IMR-90 (cell line): ENCODE measurements around the gene FADS6. TPM values are rescaled to one million over a fixed set of nuclear protein-coding genes. Genes with fewer than 3 reads are reported as not detected.

Source experiments
- ATAC-seq: fragments of 200-7000 bp; cut with Tn5 transposase; 2 replicates; pipeline ENCODE4 v1.9.1; 2020; ENCODE audit warnings: low read depth, mild to moderate bottlenecking, moderate library complexity
- BruUV-seq: library from RNA; stranded (reverse); fragments of 400-500 nt; replicated peaks from 2 replicates; lab custom pipeline; 2021; lab: Mats Ljungman, UMichigan
- CTCF ChIA-PET: fragments of 300-600 bp; formaldehyde crosslinking; extraction: SDS; loops from one replicate; lab custom pipeline; 2021; ENCODE audit warnings: antibody characterized with exemption; lab: Yijun Ruan, JAX
- POLR2A ChIA-PET: fragments of 300-600 bp; sonication (Branson Sonifier 250); formaldehyde crosslinking; loops from one replicate; lab custom pipeline; 2022; ENCODE audit warnings: antibody characterized with exemption; ENCODE audit not compliant: unreplicated experiment; lab: Charles Lee
- DNase-seq: peaks from one replicate; pipeline ENCODE4 v3.0.0; 2013
- H2AFZ ChIP-seq: replicated peaks from 2 replicates; pipeline ENCODE3; 2013; ENCODE audit warnings: low read length, mild to moderate bottlenecking; ENCODE audit not compliant: poor library complexity
- H2AK5ac ChIP-seq: 2 replicates; pipeline ENCODE4 v1.6.1; 2013; ENCODE audit warnings: low read depth, low read length, inconsistent platforms
- H2AK9ac ChIP-seq: replicated peaks from 2 replicates; pipeline ENCODE3; 2013; ENCODE audit warnings: mild to moderate bottlenecking, low read depth, low read length, moderate library complexity; ENCODE audit not compliant: poor library complexity
- H2BK120ac ChIP-seq: 2 replicates; pipeline ENCODE4 v1.6.1; 2013; ENCODE audit warnings: low read depth, low read length, inconsistent platforms
- H2BK15ac ChIP-seq: 3 replicates; pipeline ENCODE4 v1.6.1; 2013; ENCODE audit warnings: low read depth, low read length, inconsistent platforms
- H2BK20ac ChIP-seq: 2 replicates; pipeline ENCODE4 v1.6.1; 2013; ENCODE audit warnings: low read depth, mild to moderate bottlenecking, inconsistent platforms, low read length, moderate library complexity
- H2BK5ac ChIP-seq: 2 replicates; pipeline ENCODE4 v1.6.1; 2013; ENCODE audit warnings: mild to moderate bottlenecking, low read depth, low read length, inconsistent platforms; ENCODE audit not compliant: poor library complexity, severe bottlenecking
- H3K14ac ChIP-seq: replicated peaks from 2 replicates; pipeline ENCODE4 v1.6.1; 2013; ENCODE audit warnings: low read depth, low read length, inconsistent platforms
- H3K18ac ChIP-seq: 2 replicates; pipeline ENCODE4 v1.6.1; 2013; ENCODE audit warnings: low read depth, low read length, control low read depth
- H3K23ac ChIP-seq: 2 replicates; pipeline ENCODE4 v1.6.1; 2013; ENCODE audit warnings: low read depth, low read length, inconsistent platforms
- H3K27ac ChIP-seq: 2 replicates; pipeline ENCODE4 v1.5.1; 2013; ENCODE audit warnings: mild to moderate bottlenecking, control low read depth, low read length; ENCODE audit not compliant: insufficient read depth
- H3K27me3 ChIP-seq: 2 replicates; pipeline ENCODE4 v1.6.1; 2013; ENCODE audit warnings: low read length; ENCODE audit not compliant: control insufficient read depth, insufficient read depth
- H3K36me3 ChIP-seq: 2 replicates; pipeline ENCODE4 v1.6.1; 2013; ENCODE audit warnings: low read length, mixed read lengths; ENCODE audit not compliant: control insufficient read depth, insufficient read depth
- H3K4ac ChIP-seq: 2 replicates; pipeline ENCODE4 v1.6.1; 2013; ENCODE audit warnings: low read depth, low read length, inconsistent platforms
- H3K4me1 ChIP-seq: 2 replicates; pipeline ENCODE4 v1.6.1; 2013; ENCODE audit warnings: low read length, mixed read lengths; ENCODE audit not compliant: control insufficient read depth, insufficient read depth
- H3K4me2 ChIP-seq: 2 replicates; pipeline ENCODE4 v1.6.1; 2013; ENCODE audit warnings: low read depth, mild to moderate bottlenecking, control low read depth, low read length, moderate library complexity
- H3K4me3 ChIP-seq: 2 replicates; pipeline ENCODE4 v1.5.1; 2013; ENCODE audit warnings: low read depth, mild to moderate bottlenecking, control low read depth, low read length, moderate library complexity; ENCODE audit not compliant: insufficient read depth
- H3K56ac ChIP-seq: 2 replicates; pipeline ENCODE4 v1.6.1; 2013; ENCODE audit warnings: low read length, inconsistent platforms; ENCODE audit not compliant: insufficient read depth; ENCODE audit errors: extremely low read depth
- H3K79me1 ChIP-seq, 2 experiments: 2 replicates each; pipeline ENCODE4 v1.6.1; 2013; ENCODE audit warnings: low read length in 2 of 2, inconsistent platforms in 1 of 2, low read depth in 1 of 2
- H3K9ac ChIP-seq: 2 replicates; pipeline ENCODE4 v1.6.1; 2013; ENCODE audit warnings: low read depth, low read length, control low read depth
- H3K9me1 ChIP-seq: 2 replicates; pipeline ENCODE4 v1.6.1; 2013; ENCODE audit warnings: low read length, inconsistent platforms; ENCODE audit not compliant: insufficient read depth
- H3K9me3 ChIP-seq: 2 replicates; pipeline ENCODE4 v1.6.1; 2013; ENCODE audit warnings: low read length; ENCODE audit not compliant: control insufficient read depth, insufficient read depth
- H4K20me1 ChIP-seq: 2 replicates; pipeline ENCODE4 v1.6.1; 2013; ENCODE audit warnings: low read length, inconsistent platforms; ENCODE audit not compliant: insufficient read depth
- H4K5ac ChIP-seq: 2 replicates; pipeline ENCODE4 v1.6.1; 2013; ENCODE audit warnings: mild to moderate bottlenecking, low read depth, low read length, control low read depth
- H4K8ac ChIP-seq, 2 experiments: 2 replicates each; pipeline ENCODE4 v1.6.1; 2013; ENCODE audit warnings: low read depth in 2 of 2, low read length in 2 of 2, control low read depth in 1 of 2, inconsistent platforms in 1 of 2
- H4K91ac ChIP-seq: 2 replicates; pipeline ENCODE4 v1.6.1; 2013; ENCODE audit warnings: low read depth, low read length, inconsistent platforms; ENCODE audit not compliant: insufficient read depth
- CEBPB ChIP-seq: IDR thresholded peaks from 2 replicates; pipeline ENCODE4 v1.6.1; 2012; ENCODE audit warnings: low read depth, low read length, improper control_type of control experiment
- MXI1 ChIP-seq: IDR thresholded peaks from 2 replicates; pipeline ENCODE4 v1.6.1; 2012; ENCODE audit warnings: low read depth, mild to moderate bottlenecking, low read length, moderate library complexity, borderline replicate concordance
- NFE2L2 ChIP-seq: fragments of 150-350 bp; IDR thresholded peaks from 2 replicates; pipeline ENCODE4 v1.6.1; 2016; ENCODE audit warnings: low read depth, mild to moderate bottlenecking, low read length
- RCOR1 ChIP-seq: IDR thresholded peaks from 2 replicates; pipeline ENCODE4 v1.6.1; 2012; ENCODE audit warnings: mild to moderate bottlenecking, low read length, improper control_type of control experiment; ENCODE audit not compliant: insufficient replicate concordance
- WGBS, 2 experiments: methylation state at CpG; one replicate each; pipeline versions ENCODE4 v1.1.5 to v1.1.7; 2013; ENCODE audit warnings: missing lambda C conversion rate in 2 of 2; ENCODE audit not compliant: insufficient read length in 1 of 2; ENCODE audit errors: extremely low coverage in 2 of 2; 5-methylcytosine and 5-hydroxymethylcytosine counted together
- dilution Hi-C: fragments of 300-500 bp; cut with HindIII; formaldehyde crosslinking; loops from one replicate; pipeline ENCODE4 v1.14.3; 2018; ENCODE audit warnings: low sequenced_read_pairs; ENCODE audit not compliant: unreplicated experiment
- in situ Hi-C: fragments of 300-500 bp; cut with MboI; formaldehyde crosslinking; loops from 3 replicates; pipeline ENCODE4 v1.14.3; 2019; ENCODE audit warnings: low sequenced_read_pairs, inconsistent platforms, mixed read lengths
- intact Hi-C: fragments of 100-400 bp; cut with micrococcal nuclease; formaldehyde crosslinking; loops from 2 replicates; pipeline ENCODE4 v1.10.0; 2022
- polyA plus RNA-seq, 3 experiments: library from polyadenylated mRNA; depleted of rRNA; stranded (reverse); fragments of >200 nt; gene quantifications; 2 replicates each; pipeline ENCODE4 v1.2.3, GENCODE V29; 2012; ENCODE audit warnings: low replicate concordance in 1 of 3
- total RNA-seq: library from RNA; depleted of rRNA; stranded (reverse); fragments of >200 nt; gene quantifications from 2 replicates; pipeline ENCODE4 v1.2.3, GENCODE V29; 2012
- TF ChIP-seq, protein P1 (sequence below): fragments of 150-350 bp; IDR thresholded peaks from 2 replicates; pipeline ENCODE4 v1.6.1; 2016; ENCODE audit warnings: low read depth, mild to moderate bottlenecking, low read length, moderate library complexity, borderline replicate concordance
- TF ChIP-seq, protein P2 (sequence below): conservative IDR thresholded peaks from 2 replicates; pipeline ENCODE4 v1.5.1; 2012; ENCODE audit warnings: mild to moderate bottlenecking, low read depth, low read length, improper control_type of control experiment

The FADS6 gene
- total and polyA plus RNA-seq, 2 of the 4 experiments (the other 2 are of a cell fraction) = not detected

DNA sequence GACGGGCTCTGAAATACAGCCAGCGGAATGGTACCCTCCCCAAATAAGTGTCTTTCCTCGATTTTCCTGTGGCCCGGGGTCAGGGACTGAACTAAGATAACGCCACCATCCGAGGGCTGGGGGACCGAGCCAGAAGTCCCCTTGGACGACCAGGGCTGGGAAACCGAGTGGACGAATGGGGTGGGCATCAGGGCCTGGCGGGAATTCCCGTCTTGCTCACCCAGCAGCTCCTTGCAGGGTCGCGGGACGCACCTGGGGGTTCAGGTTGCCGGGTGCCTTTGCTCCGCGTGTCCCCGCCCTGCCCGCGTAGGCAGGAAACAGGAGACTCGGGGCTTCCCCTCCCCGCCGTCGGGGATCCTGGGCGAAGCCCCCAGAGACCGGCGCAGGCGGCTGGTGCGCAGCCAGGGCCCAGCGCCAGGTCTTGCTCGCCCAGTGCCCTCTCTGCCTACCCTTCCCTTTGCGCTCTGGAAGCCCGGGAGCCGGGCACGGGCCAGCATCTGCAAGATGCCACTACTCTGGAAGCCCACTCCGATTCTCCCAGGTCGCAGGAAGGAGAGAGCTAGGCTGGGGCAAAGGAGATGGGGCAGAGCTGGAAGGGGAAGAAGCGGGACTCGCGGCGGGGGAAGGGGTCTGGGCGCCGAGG is 33.1 kb downstream of the FADS6 start:
- Histone ChIP-seq H4K91ac (no peak overlapping the region), H2BK5ac (no peak overlapping the region), H3K56ac (no peak overlapping the region), H3K23ac (no peak overlapping the region), H3K4me2 (no peak overlapping the region), H2BK120ac (no peak overlapping the region), H3K4me3 (no peak overlapping the region), H3K14ac (no peak overlapping the region), H2BK20ac (no peak overlapping the region), H2AK5ac (no peak overlapping the region), H3K4me1 (no peaks in the 10 kb centered on the region; the same call in 1 of the 2 replicates), H3K36me3 (peaks cover 8% of the 10 kb centered on the region; the same call in 1 of the 2 replicates), H3K9ac (no peak overlapping the region), H3K27ac (no peak overlapping the region), H2BK15ac (no peak overlapping the region), H3K27me3 (peaks cover 59% of the 10 kb centered on the region), H3K4ac (no peak overlapping the region), H3K18ac (no peak overlapping the region), H3K9me1 (no peaks in the 10 kb centered on the region), H4K5ac (no peak overlapping the region), H2AFZ (no peak overlapping the region), H3K9me3 (no peaks in the 10 kb centered on the region; the same call in 1 of the 2 replicates), H4K8ac (no peak overlapping the region), H2AK9ac (no peak overlapping the region), H4K20me1 (peaks cover 4% of the 10 kb centered on the region; the same call in 1 of the 2 replicates), H3K79me1 (no peaks in the 10 kb centered on the region)
- intact Hi-C loops (loop anchor here (10.0 kb wide), 1 partner anchor 486 kb away; no protein-coding TSS in a partner anchor), in situ Hi-C loops (loop anchor here (25.0 kb wide), 1 partner anchor 648 kb away; the partner anchor contains the start of genes RPL38 and TTYH2), dilution Hi-C loops (no loop called here)
- DNase-seq (no peak), ATAC-seq (no peak)
- POLR2A ChIA-PET = interaction anchor here (1.4 kb wide), 1 partner anchor 13 kb away, joined by 5 read pairs; the partner anchor contains the start of gene FDXR
- TF ChIP-seq, protein P1, sequence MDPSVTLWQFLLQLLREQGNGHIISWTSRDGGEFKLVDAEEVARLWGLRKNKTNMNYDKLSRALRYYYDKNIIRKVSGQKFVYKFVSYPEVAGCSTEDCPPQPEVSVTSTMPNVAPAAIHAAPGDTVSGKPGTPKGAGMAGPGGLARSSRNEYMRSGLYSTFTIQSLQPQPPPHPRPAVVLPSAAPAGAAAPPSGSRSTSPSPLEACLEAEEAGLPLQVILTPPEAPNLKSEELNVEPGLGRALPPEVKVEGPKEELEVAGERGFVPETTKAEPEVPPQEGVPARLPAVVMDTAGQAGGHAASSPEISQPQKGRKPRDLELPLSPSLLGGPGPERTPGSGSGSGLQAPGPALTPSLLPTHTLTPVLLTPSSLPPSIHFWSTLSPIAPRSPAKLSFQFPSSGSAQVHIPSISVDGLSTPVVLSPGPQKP = no peak
- TF ChIP-seq, protein P2, sequence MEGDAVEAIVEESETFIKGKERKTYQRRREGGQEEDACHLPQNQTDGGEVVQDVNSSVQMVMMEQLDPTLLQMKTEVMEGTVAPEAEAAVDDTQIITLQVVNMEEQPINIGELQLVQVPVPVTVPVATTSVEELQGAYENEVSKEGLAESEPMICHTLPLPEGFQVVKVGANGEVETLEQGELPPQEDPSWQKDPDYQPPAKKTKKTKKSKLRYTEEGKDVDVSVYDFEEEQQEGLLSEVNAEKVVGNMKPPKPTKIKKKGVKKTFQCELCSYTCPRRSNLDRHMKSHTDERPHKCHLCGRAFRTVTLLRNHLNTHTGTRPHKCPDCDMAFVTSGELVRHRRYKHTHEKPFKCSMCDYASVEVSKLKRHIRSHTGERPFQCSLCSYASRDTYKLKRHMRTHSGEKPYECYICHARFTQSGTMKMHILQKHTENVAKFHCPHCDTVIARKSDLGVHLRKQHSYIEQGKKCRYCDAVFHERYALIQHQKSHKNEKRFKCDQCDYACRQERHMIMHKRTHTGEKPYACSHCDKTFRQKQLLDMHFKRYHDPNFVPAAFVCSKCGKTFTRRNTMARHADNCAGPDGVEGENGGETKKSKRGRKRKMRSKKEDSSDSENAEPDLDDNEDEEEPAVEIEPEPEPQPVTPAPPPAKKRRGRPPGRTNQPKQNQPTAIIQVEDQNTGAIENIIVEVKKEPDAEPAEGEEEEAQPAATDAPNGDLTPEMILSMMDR = no peak
- no peak for TF ChIP-seq NFE2L2
- no peak for TF ChIP-seq CEBPB
- TF ChIP-seq MXI1 = no peak
- no peak for TF ChIP-seq RCOR1
- CTCF ChIA-PET = interaction anchor here (0.6 to 1.2 kb wide), 3 partner anchors 59 to 84 kb away, joined by 3 read pairs; partner anchors contain the start of gene NAT9
- WGBS, 2 experiments = 7% methylated on average over 15 of the region's 44 CpGs; no CpG with 5 or more reads in 1 of the 2 experiments
- BruUV-seq = no TSS peak
